Motor neuron (in vitro differentiated cells): Measurements from ENCODE around the gene ELL. TPM values are rescaled to one million over a fixed set of nuclear protein-coding genes. Genes with fewer than 3 reads are reported as not detected.

Experiments
- ATAC-seq, 8 experiments: fragments of 200-7000 bp; cut with Tn5 transposase; replicated peaks in 6 of 8; 2 replicates each; pipeline ENCODE4 v1.8.0; 2021; ENCODE audit warnings: mild to moderate bottlenecking in 8 of 8, moderate library complexity in 8 of 8
- H3K27ac ChIP-seq, 2 donors: fragments of 250-450 bp; sonication (Bioruptor Pico); 2 replicates each; pipeline ENCODE4 v1.9.0; 2021; ENCODE audit warnings: antibody characterized with exemption in 2 of 2, mild to moderate bottlenecking in 2 of 2, moderate library complexity in 1 of 2
- H3K4me1 ChIP-seq, 2 donors: fragments of 250-450 bp; sonication (Bioruptor Pico); replicated peaks in 1 of 2; 2 replicates each; pipeline ENCODE4 v1.6.1; 2021; ENCODE audit warnings: antibody characterized with exemption in 2 of 2, mild to moderate bottlenecking in 2 of 2, moderate library complexity in 1 of 2
- H3K4me3 ChIP-seq, 5 donors: fragments of 250-450 bp; sonication (Bioruptor Pico); 2 replicates each; pipeline ENCODE4 v1.9.0; 2021; ENCODE audit warnings: antibody characterized with exemption in 5 of 5, mild to moderate bottlenecking in 5 of 5, moderate library complexity in 4 of 5
- WGBS, 10 experiments: fragments of 450-650 bp; shearing (Covaris generic); methylation state at CpG; one replicate each; pipeline ENCODE4 v1.0.0; 2022; 5-methylcytosine and 5-hydroxymethylcytosine counted together
- in situ Hi-C, 9 experiments: fragments of 400-800 bp; cut with MboI; loops; one replicate each; pipeline ENCODE4 v1.15.0; 2021; ENCODE audit warnings: low sequenced_read_pairs in 9 of 9, low pct_unique_long_range_greater_than_20kb in 2 of 9; ENCODE audit not compliant: unreplicated experiment in 9 of 9
- total RNA-seq, 8 experiments: library from RNA; unstranded; fragments of 300-600 nt; gene quantifications; 2 replicates each; pipeline versions ENCODE4 v1.2.3 to v1.2.4, GENCODE V29; 2022

Gene ELL
- total RNA-seq, 8 experiments from 2014 or later = 3.4 to 13.8 (median 6.2) TPM

DNA sequence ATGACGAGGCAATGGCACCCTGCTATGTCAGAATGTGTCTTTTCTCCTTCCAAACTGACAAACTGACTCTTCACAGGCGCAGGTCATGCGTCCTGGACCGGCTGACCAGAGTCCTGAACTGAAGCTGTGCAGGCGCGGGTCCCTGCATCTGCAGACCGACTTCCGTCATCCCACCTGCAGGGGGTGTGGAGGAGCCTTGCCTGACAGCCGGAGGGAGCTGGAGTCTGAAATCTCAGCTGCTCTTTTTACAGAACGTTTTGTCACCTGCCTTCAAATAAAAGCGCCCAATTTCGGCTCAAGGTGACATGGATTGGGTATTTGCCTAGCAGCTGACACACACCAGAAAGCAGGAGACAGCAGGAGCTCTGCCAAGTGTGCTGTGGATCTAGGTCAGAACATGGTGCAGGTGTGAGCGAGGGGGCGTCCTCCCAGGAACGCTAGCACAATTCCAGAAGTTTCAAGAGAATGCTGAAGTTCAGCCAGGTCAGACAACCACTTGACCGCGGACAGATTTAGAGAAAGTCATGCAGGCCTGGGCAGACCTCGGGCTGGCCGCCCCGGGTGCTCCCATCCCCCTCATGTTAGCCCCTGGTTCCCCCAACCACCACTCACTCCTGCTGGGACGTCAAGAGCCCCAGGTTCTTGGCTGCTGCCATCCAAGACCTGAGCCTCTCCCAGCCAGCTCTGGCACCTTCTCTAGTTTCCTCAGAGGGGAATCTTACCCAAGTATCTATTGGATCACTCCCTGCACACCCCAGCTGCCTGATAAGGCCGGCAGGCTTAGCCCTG lies 32.8 kb downstream of the ELL start:
- Histone ChIP-seq H3K27ac (no peak overlapping the region), H3K4me3 (no peak overlapping the region), H3K4me1 (peaks cover 23% of the 10 kb centered on the region in 2 donors)
- peak in 6 of 8 experiments; percentile 18 to 30 (median 27) for ATAC-seq
- WGBS, 10 experiments = 31 to 80% (median 66%) methylated on average over 2 to 5 of the region's 22 CpGs; no CpG with 5 or more reads in 5 of the 10 experiments
- in situ Hi-C loops = no loop called here

DNA sequence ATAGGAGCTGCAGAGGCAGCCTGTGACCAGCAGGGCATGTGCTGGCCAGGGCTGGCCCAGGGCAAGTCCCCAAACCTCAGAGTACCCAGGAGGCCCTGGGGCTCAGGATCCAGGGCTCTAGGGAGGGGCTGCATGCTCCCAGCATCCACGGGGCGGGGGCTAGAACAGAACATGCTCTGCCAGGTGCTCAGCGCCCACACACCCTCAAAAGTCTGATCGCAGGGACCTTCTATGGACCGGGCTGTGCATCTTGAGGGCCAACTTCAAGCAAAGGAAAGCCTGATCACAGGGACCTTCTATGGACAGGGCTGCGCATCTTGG lies 33.5 kb downstream of the ELL start:
- in situ Hi-C loops = no loop called here
- peak in 4 of 8 experiments; percentile 5 to 80 (median 42) for ATAC-seq
- Histone ChIP-seq H3K27ac (no peak overlapping the region), H3K4me3 (no peak overlapping the region), H3K4me1 (peaks cover 23% of the 10 kb centered on the region in 2 donors)
- WGBS, 10 experiments = 100% methylated on average over 1 to 3 of the region's 6 CpGs; no CpG with 5 or more reads in 7 of the 10 experiments

DNA sequence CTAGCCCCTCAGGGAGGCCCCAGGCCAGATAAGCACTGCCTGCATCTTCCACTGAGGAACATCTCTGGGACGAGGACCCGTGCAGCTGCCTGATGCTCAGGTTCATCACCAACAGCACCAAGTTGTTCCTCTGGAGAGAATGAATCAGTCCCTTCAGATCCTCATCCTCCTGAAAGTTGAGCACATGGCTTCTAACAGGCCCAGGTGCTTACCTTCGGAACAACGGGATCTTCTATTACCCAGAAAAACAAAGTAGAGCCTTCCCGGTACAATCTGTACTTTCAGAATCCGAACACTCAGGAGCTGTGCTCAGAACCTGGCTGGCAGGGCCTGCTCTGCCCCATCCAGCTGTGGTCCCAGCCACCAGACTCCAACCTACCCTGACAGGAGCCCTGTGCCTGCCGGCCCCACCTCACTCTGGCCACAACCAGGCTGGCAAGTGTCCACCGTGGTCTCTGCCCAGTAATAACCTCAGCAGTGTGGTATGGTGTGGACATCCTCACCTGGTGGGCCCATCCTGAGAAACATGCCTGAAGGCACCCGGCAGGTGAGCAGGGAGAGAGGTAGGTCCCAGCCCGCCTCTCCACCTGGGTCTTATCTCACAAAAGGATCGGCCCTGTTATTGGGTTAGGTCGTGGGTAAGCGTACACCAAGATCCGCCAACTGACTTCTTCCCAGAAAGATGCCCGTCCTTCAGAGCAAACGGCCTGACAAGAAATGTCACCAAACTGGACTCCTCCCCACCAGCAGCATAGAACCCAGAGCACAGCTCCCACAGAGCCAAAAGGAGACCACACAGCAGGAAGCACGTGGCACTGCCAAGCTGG lies 34.1 kb downstream of the ELL start:
- in situ Hi-C loops = no loop called here
- 86 to 100% (median 96%) methylated on average over 1 to 7 of the region's 17 CpGs; no CpG with 5 or more reads in 2 of the 10 experiments for WGBS, 10 experiments
- H3K4me1 ChIP-seq = peaks cover 23% of the 10 kb centered on the region in 2 donors
- ATAC-seq = no peak
- no peak overlapping the region for H3K4me3 ChIP-seq
- H3K27ac ChIP-seq = no peak overlapping the region

DNA sequence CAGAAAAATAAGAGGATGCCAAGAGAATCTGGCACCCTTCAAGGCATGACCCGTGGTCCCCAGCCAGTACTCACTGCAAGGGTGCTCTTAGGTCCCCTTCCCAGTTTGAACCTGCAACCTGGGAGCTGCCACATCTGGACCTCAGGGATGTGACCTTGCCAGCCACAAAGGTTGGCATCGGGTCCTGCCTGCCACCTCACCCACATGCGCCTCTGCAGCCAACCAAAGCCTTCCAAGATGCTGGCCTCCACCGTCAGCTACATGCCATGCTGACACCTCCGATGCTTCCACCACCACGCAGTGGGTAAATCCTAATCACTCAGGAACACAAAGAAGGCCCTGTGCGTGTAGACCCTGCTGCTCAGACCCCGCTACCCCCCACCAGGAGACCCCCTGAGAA lies 35.1 kb downstream of the ELL start:
- H3K4me3 ChIP-seq = no peak overlapping the region
- 90 to 100% (median 98%) methylated on average over 1 to 7 of the region's 8 CpGs; no CpG with 5 or more reads in 5 of the 10 experiments for WGBS, 10 experiments
- ATAC-seq = no peak
- peak overlapping the region; percentile 54 to 63 for H3K27ac ChIP-seq
- H3K4me1 ChIP-seq = peaks cover 19 to 23% of the 10 kb centered on the region in 2 donors
- in situ Hi-C loops = no loop called here

DNA sequence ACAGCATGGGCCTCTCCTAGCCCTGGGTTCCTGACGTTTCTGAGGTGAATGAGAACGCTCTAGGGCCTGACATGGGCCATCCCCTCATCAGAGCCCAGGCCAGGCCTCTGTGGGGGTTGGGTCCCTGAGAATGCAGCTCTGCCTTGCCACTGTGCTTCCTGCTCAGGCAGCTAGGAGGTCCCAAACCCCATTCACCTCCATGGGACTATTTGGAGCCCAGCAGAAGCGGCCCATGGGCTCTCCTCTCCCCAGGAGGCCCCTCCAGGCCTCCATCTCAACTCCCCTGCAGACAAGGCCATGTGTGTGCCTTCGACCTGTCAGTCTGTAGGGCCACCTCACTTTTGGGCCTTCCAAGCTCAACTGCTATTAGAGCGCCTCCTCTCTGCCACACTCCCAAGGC lies 36.9 kb downstream of the ELL start:
- ATAC-seq = no peak
- H3K4me3 ChIP-seq = no peak overlapping the region
- H3K4me1 ChIP-seq = peaks cover 23 to 25% of the 10 kb centered on the region in 2 donors
- WGBS, 10 experiments = 80 to 100% (median 96%) methylated on average over 1 to 4 of the region's 5 CpGs; no CpG with 5 or more reads in 7 of the 10 experiments
- H3K27ac ChIP-seq = no peak overlapping the region
- in situ Hi-C loops = no loop called here

DNA sequence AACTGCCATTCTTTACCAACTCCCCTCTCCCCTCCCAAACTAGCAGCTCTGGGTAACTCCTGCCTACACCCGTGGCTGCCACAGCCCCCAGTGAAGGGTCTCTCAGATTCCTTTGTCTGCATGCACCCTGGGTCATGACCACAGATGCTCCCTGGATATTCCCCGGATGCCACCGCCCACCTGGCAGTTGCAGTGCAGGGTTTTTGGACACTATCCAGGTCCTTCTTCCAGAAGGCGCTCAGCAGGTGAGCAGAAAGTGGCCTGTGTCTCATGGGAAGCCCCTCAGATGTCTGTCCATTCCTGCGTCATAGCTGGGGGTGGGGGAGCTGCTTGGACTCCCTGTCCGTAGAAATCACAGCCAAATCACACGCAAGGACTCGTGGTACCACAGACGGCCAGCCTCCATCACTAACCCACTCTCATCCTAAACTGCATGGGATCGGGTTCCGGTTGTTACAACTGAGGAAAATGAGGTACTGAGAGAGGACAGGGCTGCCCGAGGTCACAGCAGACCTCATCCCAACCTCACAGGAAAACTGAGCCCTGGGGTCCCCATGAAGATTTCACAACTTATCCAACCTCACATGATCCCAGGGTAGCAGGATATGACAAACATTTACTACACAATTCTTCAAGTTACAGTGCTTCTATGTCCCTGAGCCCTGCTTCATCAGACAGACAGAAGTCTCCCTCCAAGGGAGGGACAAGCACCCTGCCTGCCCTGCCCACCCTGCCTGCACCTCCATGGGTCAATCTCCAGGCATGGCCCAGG lies 38.6 kb downstream of the ELL start:
- H3K4me1 ChIP-seq = peaks cover 19 to 24% of the 10 kb centered on the region in 2 donors
- in situ Hi-C loops = no loop called here
- no peak overlapping the region for H3K4me3 ChIP-seq
- 82 to 100% (median 95%) methylated on average over 1 to 6 of the region's 12 CpGs; no CpG with 5 or more reads in 6 of the 10 experiments for WGBS, 10 experiments
- H3K27ac ChIP-seq = no peak overlapping the region
- ATAC-seq = no peak

DNA sequence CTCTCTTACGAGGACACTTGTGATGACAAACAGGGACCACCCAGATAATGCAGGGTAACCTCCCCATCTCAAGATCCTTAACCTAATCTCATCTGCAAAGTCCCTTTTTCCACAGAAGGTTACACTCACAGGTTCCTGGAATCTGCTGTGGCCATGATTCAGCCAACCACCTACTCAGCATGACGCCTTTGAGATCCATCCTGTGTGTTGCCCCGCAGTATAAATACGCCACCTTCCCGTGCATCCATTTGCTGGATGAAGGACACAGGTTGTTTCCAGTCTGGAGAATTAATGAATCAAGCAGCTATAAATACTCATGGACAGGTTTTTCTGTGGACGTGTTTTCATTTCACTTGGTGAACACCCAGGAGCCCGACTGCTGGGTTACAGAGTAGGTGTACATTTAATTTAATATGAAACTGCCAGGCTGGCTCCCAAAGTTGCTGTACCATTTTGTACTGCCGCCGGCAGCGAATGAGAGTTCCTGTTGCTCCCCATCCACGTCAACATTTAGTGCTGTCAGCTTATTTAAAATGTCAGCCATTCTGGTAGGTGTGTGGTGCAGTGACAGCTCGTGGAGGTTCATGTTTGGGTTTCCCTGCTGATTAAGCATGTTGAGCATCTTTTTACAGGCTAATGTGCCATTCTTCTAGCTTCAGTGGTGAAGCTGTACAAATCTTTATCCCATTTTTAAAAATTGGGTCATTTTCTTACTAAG lies 40.2 kb downstream of the ELL start:
- H3K4me3 ChIP-seq = no peak overlapping the region
- WGBS, 10 experiments = 81 to 98% (median 90%) methylated on average over 2 to 11 of the region's 12 CpGs; no CpG with 5 or more reads in 1 of the 10 experiments
- ATAC-seq = no peak
- no peak overlapping the region for H3K27ac ChIP-seq
- peaks cover 14 to 21% of the 10 kb centered on the region in 2 donors for H3K4me1 ChIP-seq
- in situ Hi-C loops = no loop called here

DNA sequence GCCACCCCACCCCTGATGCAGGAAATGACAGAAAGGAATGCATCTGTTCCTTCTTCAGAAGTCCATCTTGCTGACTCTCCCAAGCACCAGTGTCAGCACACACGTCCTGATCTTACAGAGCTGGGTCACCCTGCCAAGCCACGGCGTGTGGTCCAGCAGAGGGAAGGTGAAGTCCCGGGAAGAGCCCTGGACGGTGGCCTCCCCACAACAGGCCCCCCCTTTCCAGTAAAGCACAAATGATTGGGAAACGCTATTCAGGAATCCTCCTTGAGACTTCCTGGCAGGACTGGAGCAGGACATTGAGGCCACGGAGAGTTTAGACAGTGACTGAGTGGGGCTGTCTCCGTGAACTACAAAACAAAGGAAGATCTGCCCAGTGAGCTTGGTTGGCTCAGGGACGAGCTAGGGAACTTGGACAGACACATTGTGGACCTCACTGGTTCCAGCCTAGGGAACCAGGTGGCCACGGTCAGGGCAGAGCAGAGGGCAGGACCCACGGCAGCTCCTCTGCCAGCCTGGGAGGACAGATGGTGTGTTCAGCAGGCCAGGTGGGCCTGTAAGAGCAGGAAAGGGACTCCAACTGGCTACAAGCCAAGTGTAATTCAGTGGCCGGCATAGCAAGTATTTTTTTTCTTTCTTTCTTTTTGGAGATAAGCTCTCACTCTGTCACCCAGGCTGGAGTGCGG lies 41.7 kb downstream of the ELL start:
- Histone ChIP-seq H3K4me1 (peaks cover 0 to 10% of the 10 kb centered on the region in 2 donors), H3K27ac (peak overlapping the region in 1 of 2 donors; percentile 19), H3K4me3 (no peak overlapping the region)
- WGBS, 10 experiments = 0 to 80% (median 41%) methylated on average over 1 to 9 of the region's 13 CpGs; no CpG with 5 or more reads in 1 of the 10 experiments
- ATAC-seq = peak; percentile 16 to 77 (median 58)
- in situ Hi-C loops = no loop called here

DNA sequence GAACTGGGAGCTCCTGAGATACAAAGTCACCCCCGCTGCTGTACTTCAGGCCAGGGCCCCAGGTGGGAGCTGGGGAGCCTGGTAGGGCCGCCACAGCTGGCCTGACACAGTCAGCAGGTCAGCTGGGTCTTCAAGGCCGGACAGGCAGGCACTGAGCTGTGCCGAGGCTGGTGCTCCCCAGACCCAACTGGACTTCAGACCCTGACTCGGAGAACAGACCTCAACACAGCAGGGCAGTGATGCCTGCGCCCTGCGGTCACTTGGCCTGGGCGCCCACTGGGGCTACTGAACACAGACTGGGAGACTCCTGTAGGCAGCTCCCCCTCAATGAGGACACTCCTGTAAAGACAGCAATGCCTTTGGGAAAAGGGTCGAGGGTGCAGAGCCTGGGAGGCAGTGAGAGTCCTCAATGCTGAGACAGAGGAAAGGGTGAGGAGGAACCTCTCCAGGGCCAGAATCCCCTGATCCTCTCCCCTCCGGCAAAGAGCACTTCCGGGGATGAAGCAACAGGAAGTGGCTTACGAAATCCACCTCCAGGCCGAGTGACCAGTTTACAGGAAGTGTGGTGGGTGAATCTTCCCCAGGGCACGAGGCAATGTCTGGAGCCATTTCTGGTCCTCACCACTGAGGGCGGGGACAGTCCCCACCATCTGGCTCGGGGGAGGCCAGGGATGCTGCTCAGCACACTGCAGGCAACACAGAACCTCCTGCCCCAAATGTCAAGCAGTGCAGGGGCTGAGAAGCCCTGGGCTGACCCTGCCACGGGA lies 43.1 kb downstream of the ELL start:
- Histone ChIP-seq H3K4me3 (no peak overlapping the region), H3K4me1 (peaks cover 0 to 10% of the 10 kb centered on the region in 2 donors), H3K27ac (no peak overlapping the region)
- peak in 4 of 8 experiments; percentile 8 to 83 (median 65) for ATAC-seq
- WGBS, 10 experiments = 51 to 90% (median 85%) methylated on average over 1 to 8 of the region's 17 CpGs; no CpG with 5 or more reads in 4 of the 10 experiments
- in situ Hi-C loops = no loop called here

DNA sequence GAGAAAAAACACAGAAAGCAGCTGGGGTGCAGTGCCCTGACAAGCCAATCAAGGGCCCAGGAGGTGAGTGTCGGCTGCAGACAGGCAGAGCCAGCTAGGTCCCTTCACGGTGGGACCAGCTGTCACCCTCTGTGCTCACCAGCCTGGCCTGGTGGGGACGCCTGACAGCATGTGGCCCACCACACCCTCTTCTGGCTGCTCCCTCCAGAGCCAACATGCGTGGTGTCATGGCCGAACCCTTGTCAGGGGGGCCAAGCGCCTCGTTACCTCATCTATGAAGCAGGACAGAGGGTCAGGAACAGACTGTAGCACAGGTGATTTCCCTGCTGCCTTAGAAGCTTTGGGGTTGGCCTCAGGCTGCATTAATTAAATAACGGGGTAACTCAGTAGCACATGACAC lies 43.9 kb downstream of the ELL start:
- H3K27ac ChIP-seq = no peak overlapping the region
- WGBS, 10 experiments = 17 to 100% (median 87%) methylated on average over 1 to 5 of the region's 8 CpGs; no CpG with 5 or more reads in 6 of the 10 experiments
- ATAC-seq = peak in 1 of 8 experiments; percentile 20
- H3K4me1 ChIP-seq = peaks cover 0 to 10% of the 10 kb centered on the region in 2 donors
- no peak overlapping the region for H3K4me3 ChIP-seq
- in situ Hi-C loops = no loop called here

DNA sequence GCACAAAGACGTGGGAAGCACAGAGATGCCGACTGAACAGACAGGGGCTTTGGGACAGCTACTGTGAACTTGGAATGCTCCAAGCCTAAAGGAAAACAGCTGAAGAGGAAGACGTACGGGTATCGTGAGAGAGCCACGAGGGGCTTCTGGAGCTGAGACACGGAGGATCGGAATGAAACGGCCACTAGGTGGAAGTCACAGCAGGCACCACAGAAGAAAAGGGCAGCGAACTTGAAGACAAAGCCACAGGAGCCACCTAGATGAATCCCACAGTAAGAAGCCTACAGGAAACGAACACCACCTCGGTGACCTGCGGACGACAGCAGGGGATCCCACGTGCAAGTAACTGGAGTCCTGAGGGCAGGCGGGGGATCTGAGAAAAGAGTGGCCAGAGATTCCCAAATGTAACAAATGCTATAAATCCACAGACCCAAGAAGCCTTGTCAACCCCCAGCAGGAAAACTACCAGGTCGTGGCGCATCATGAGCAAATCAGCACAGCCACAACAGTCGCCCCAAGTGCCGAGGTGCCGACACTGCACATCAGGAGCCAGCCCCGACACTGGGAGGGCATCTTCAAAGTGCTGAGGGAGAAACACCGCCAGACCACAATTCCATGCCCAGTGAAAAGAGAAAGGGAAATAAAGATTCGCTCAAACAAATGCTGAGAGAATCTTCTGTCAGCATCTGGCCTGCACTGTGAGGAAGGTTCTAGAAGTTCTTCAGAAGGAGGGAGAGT lies 44.7 kb downstream of the ELL start:
- 53 to 100% (median 69%) methylated on average over 1 to 17 of the region's 24 CpGs; no CpG with 5 or more reads in 2 of the 10 experiments for WGBS, 10 experiments
- Histone ChIP-seq H3K27ac (no peak overlapping the region), H3K4me3 (no peak overlapping the region), H3K4me1 (peaks cover 0 to 10% of the 10 kb centered on the region in 2 donors)
- ATAC-seq = no peak
- in situ Hi-C loops = no loop called here
